Skeletal muscle tissue (tissue), 4 donors: ENCODE results near the gene CACNG3. TPM values are rescaled to one million over a fixed set of nuclear protein-coding genes. Genes with fewer than 3 reads are reported as not detected.
"Not testable (repeated sequence)": the region's sequence is repeated elsewhere in the genome, so short reads cannot be mapped to it uniquely, and the experiment has no call there.

Source experiments
- H3K27ac ChIP-seq: one replicate; pipeline ENCODE4 v1.7.0; 2013; ENCODE audit warnings: mild to moderate bottlenecking, low read depth, low read length, inconsistent platforms
- H3K27me3 ChIP-seq, 3 donors: one replicate each; pipeline ENCODE4 v1.7.0; 2013; ENCODE audit warnings: low read length in 3 of 3; ENCODE audit not compliant: control insufficient read depth in 3 of 3, insufficient read depth in 3 of 3
- H3K36me3 ChIP-seq, 3 donors: one replicate each; pipeline ENCODE4 v1.7.0; 2013; ENCODE audit warnings: low read length in 3 of 3; ENCODE audit not compliant: control insufficient read depth in 3 of 3, insufficient read depth in 3 of 3
- H3K4me1 ChIP-seq, 3 donors: one replicate each; pipeline ENCODE4 v1.7.0; 2013; ENCODE audit warnings: low read length in 3 of 3, mild to moderate bottlenecking in 3 of 3; ENCODE audit not compliant: control insufficient read depth in 3 of 3, insufficient read depth in 3 of 3
- H3K4me3 ChIP-seq, 3 donors: one replicate each; pipeline ENCODE4 v1.7.0; 2013; ENCODE audit warnings: low read length in 3 of 3
- H3K9ac ChIP-seq, 3 donors: one replicate each; pipeline ENCODE4 v1.7.0; 2013; ENCODE audit warnings: low read length in 3 of 3, mild to moderate bottlenecking in 3 of 3, moderate library complexity in 2 of 3, low read depth in 1 of 3
- H3K9me3 ChIP-seq, 3 donors: one replicate each; pipeline ENCODE4 v1.7.0; 2013; ENCODE audit warnings: low read length in 3 of 3; ENCODE audit not compliant: control insufficient read depth in 3 of 3
- total RNA-seq: library from RNA; depleted of rRNA; stranded (reverse); fragments of >200 nt; gene quantifications from one replicate; pipeline ENCODE4 v1.2.3, GENCODE V29; 2014
- donor health status: Osteomylitis.

Gene CACNG3
- total RNA-seq, 1 donor from 2014 or later, result not detected

DNA sequence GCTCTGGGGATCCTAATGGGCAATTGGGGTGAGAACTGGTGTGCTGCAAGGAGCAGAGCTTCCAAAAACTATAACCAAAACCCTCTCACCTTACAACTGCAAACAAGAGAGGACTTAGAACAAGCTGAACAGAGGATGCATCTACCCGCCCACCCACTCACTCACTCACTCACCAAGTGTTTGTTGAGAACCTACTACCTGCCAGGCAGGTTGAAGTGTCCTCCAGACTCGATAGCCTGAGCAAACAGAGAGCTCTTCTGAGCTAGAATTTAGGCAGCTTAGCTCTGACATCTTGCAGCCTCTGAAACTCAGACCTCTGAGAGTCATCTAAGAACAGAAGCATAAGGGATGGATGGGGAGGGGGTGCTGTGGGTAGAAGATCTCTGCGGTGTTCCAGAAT lies 41.2 kb downstream of the CACNG3 start:
- Histone ChIP-seq H3K36me3 (no peaks in the 10 kb centered on the region), H3K4me3 (no peak overlapping the region), H3K27ac (no peak overlapping the region), H3K27me3 (no peaks in the 10 kb centered on the region), H3K4me1 (no peaks in the 10 kb centered on the region), H3K9me3 (peaks cover 0 to 3% (median 0%) of the 10 kb centered on the region in 3 donors), H3K9ac (no peak overlapping the region)

DNA sequence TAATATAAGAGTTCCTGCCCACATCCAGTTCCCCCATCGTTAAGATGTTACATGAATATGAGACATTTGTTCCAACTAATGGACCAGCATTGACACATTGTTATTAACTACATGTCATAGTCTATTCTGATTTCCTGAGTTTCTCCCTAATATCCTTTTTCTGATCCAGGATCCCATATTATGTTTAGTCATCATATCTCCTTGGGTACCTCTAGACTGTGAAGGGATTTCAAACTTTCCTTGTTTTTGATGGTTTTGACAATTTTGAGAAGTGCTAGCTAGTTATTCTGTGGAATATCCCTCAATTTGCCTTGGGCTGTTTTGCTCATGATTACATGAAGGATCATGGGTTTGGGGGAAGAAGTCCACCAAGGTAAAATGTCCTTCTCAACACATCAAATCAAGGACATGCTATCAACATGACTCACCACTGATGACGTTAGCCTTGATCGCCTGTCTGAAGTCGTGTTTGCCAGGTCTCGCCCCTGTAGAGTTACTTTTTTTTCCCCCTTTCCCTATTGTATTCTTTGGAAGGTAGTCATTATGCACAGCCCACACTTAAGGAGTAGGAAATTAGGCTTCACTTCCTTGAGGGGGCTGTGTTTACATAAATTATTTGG lies 42.5 kb downstream of the CACNG3 start:
- Histone ChIP-seq H3K27me3 (no peaks in the 10 kb centered on the region), H3K27ac (no peak overlapping the region), H3K4me1 (no peaks in the 10 kb centered on the region), H3K4me3 (no peak overlapping the region), H3K9ac (no peak overlapping the region), H3K9me3 (peaks cover 0 to 3% (median 0%) of the 10 kb centered on the region in 3 donors), H3K36me3 (no peaks in the 10 kb centered on the region)

DNA sequence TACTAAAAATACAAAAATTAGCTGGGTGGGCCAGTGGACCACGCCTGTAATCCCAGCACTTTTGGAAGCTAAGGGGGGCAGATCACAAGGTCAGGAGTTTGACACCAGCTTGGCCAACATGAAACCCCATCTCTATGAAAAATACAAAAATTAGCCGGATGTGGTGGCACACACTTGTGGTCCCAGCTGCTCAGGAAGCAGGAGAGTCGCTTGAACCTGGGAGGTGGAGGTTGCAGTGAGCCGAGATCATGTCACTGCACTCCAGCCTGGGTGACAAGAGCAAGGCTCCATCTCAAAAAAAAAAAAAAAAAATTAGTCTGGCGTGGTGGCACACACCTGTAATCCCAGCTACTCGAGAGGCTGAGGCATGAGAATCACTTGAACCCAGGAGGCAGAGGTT lies 44.6 kb downstream of the CACNG3 start:
- not testable (repeated sequence) for H3K4me1 ChIP-seq, H3K36me3 ChIP-seq, H3K27me3 ChIP-seq, H3K4me3 ChIP-seq, H3K9me3 ChIP-seq, H3K9ac ChIP-seq, H3K27ac ChIP-seq

DNA sequence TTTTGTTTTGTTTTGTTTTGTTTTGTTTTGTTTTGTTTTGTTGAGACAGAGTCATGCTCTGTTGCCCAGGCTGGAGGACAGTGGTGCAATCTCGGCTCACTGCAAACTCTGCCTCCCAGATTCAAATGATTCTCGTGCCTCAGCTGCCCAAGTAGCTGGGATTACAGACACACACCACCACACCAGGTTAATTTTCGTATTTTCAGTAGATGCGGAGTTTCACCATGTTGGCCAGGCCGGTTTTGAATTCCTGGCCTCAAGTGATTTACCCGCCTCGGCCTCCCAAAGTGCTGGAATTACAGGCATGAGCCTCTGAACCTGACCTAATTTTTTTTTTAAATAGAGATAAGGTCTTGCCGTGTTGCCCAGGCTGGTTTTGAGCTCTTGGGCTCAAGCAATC lies 46.5 kb downstream of the CACNG3 start:
- H3K9me3 ChIP-seq, result peaks cover 0 to 3% (median 0%) of the 10 kb centered on the region in 3 donors
- H3K4me1 ChIP-seq, result no peaks in the 10 kb centered on the region
- peaks cover 0 to 4% (median 0%) of the 10 kb centered on the region in 3 donors for H3K27me3 ChIP-seq
- H3K9ac ChIP-seq, result no peak overlapping the region
- H3K4me3 ChIP-seq, result no peak overlapping the region
- H3K27ac ChIP-seq, result no peak overlapping the region
- H3K36me3 ChIP-seq, result no peaks in the 10 kb centered on the region

DNA sequence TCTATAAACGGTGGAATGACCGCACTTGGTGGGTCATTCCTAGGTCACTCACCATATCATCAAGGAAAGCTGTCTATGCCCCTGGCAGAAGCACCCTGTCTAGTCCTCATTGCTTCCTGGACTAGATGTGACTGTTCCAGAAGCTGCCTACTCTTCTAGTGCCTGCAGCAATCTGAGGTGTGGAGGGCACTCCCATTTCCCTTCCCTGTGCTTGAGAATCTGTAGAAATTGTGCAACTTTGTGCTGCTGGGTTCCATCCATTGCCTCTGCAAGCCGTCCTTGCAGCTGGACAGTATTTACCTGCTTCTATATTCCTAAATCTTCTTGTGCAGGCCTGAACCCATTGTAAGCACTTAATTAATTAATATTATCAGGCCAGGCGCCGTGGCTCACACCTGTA lies 52.1 kb downstream of the CACNG3 start:
- Histone ChIP-seq H3K9ac (no peak overlapping the region), H3K27ac (no peak overlapping the region)

DNA sequence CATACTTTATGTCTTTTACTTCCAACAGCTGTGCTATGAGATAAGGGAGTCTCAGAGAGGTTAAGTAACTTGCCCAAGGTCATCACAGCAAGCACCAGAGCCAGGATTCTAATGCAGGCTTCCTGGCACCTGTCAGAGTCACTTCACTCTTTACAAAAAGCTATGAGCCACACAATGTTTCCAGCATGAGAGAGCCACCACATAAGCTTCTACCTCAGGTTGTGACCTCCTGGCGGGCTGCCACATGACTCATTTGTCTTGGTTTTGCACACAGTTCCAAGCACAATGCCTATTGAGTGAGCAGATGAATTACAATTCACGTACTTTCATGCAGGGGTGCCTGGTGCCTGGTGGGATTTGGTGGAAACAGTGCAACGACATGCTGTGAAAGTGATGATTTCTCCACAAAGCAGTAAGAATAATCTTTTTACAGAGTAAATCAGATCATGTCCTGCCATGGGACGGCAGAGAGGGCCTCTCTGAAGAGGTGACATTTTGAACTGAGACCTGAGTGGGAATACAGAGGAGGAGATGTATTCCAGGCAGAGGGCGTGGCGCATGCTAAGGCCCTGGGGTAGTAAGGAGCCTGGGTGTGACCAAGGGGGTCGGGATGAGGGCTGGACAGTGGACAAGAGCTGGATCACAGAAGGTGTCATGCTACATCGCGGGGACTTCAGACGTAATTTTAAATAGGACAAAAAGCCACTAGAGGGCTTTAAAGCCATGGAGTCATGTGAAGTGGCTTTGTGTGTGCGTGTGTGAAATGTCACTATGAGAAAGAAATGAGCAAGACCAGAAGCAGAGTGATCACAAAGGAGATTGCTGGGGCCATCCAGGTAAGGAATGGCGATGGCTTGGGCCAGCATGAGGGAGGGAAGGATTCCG lies 53.4 kb downstream of the CACNG3 start:
- Histone ChIP-seq H3K36me3 (no peaks in the 10 kb centered on the region), H3K4me1 (no peaks in the 10 kb centered on the region), H3K27me3 (peaks cover 0 to 4% (median 0%) of the 10 kb centered on the region in 3 donors)

More for the DNA sequence above, 52.1 kb downstream of the CACNG3 start:
- no peak overlapping the region for H3K4me3 ChIP-seq
- no peaks in the 10 kb centered on the region for H3K9me3 ChIP-seq
- no peaks in the 10 kb centered on the region for H3K36me3 ChIP-seq
- H3K27me3 ChIP-seq, result peaks cover 0 to 4% (median 0%) of the 10 kb centered on the region in 3 donors
- no peaks in the 10 kb centered on the region for H3K4me1 ChIP-seq

DNA sequence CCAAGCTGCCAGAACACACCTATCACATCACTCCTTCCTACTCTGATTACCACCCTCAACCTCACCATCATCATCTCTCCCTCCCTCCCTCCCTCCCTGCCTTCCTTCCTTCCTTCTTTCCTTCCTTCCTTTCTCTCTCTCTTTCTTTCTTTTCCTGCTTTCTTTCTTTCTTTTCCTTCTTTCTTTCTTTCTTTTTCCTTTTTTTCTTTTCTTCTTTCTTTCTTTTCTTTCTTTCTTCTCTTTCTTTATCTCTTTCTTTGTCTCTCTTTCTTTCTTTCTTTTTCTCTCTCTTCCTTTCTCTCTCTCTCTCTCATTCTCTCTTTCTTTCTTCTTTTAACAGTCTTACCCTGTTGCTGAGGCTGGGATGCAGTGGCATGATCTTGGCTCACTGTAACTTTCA lies 59.2 kb downstream of the CACNG3 start:
- H3K9ac ChIP-seq, result no peak overlapping the region
- no peaks in the 10 kb centered on the region for H3K4me1 ChIP-seq
- H3K9me3 ChIP-seq, result peaks cover 0 to 3% (median 0%) of the 10 kb centered on the region in 3 donors
- no peaks in the 10 kb centered on the region for H3K27me3 ChIP-seq
- H3K36me3 ChIP-seq, result no peaks in the 10 kb centered on the region
- no peak overlapping the region for H3K4me3 ChIP-seq
- no peak overlapping the region for H3K27ac ChIP-seq

More for the DNA sequence above, 53.4 kb downstream of the CACNG3 start:
- Histone ChIP-seq H3K9ac (no peak overlapping the region), H3K27ac (no peak overlapping the region), H3K4me3 (no peak overlapping the region), H3K9me3 (no peaks in the 10 kb centered on the region)

DNA sequence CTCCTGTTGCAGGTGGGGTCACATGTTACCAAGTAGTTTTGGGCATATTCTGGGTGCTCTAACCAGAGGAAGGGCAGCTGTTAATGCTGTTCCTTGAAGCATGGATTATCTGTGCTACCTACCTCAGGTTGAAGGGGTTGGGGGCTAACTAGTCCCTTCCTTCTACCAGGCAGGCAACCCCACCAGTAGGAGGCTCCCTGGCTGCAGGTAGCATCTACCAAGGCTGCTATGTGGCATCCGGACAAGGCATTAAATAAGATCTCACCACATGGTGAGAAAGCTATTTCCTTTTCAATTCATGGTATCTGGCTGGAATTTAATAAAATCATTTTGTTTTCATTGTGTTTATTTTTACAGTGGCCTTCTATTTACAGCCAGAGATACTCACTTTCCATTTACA lies 62.5 kb downstream of the CACNG3 start:
- H3K9ac ChIP-seq, result no peak overlapping the region
- H3K27me3 ChIP-seq, result no peaks in the 10 kb centered on the region
- no peaks in the 10 kb centered on the region for H3K36me3 ChIP-seq
- no peaks in the 10 kb centered on the region for H3K4me1 ChIP-seq
- no peak overlapping the region for H3K27ac ChIP-seq
- peaks cover 0 to 3% (median 0%) of the 10 kb centered on the region in 3 donors for H3K9me3 ChIP-seq
- no peak overlapping the region for H3K4me3 ChIP-seq

DNA sequence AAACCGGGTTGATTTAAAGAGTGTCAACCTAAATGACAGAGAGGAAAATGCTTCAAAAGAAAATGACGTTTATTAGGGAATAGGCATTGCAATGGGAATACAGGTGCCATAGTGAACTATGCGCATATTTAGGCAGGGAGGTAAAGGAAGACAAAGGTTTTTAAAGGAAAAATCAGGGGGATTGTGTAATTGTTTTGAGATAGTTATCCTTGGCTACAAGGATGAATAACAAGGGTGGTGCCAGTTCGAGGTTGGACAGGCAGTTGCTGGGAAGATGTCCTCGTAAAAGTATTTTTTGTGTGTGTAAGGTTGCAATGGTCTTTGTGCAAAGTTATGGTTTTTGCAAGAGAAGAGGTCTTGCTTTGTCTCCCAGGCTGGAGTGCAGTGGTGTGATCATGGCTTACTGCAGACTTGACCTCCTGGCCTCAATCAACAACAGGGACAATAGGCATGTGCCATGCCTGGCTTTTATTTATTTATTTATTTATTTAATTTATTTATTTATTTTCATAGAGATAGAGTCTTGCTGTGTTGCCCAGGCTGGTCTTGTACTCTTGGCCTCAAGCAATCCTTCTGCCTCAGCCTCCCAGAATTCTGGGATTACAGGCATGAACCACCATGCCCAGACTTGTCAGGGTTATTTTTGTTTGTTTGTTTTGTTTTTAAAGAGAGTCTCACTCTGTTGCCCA lies 63.1 kb downstream of the CACNG3 start:
- Histone ChIP-seq H3K27me3 (no peaks in the 10 kb centered on the region), H3K4me1 (no peaks in the 10 kb centered on the region), H3K4me3 (no peak overlapping the region), H3K27ac (no peak overlapping the region), H3K9me3 (peaks cover 0 to 3% (median 0%) of the 10 kb centered on the region in 3 donors), H3K36me3 (no peaks in the 10 kb centered on the region), H3K9ac (no peak overlapping the region)

DNA sequence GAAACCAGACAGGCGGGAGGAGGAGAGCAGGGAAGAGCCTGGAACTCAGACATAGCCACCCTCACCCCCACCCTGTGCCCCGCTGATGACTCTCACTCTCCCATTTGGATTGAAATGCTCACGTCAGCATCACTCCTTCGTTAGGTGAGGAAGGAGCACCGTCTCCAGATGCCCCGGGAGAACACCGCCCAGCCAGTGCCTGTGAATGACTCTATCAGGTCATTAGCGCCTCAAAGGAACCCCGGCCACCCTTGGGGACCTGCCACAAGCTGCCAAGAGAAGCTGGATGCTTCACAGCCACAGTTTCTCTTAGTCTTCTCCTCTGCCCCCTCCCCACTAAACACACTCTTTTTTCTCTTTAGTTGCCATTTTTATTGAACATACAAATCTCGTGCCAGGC lies 66.0 kb downstream of the CACNG3 start:
- Histone ChIP-seq H3K9ac (no peak overlapping the region), H3K27me3 (peaks cover 0 to 3% (median 0%) of the 10 kb centered on the region in 3 donors), H3K4me3 (no peak overlapping the region), H3K27ac (no peak overlapping the region), H3K9me3 (peaks cover 0 to 1% (median 0%) of the 10 kb centered on the region in 3 donors), H3K36me3 (no peaks in the 10 kb centered on the region), H3K4me1 (no peaks in the 10 kb centered on the region)
